Tibial nerve (tissue), 4 donors: ENCODE data around the gene OR2T8. TPM values are rescaled to one million over a fixed set of nuclear protein-coding genes. Genes with fewer than 3 reads are reported as not detected.

ENCODE experiments used
- DNase-seq, 2 donors: peaks; one replicate each; pipeline ENCODE4 v3.0.0-alpha.2; 2019; ENCODE audit warnings: low spot score in 2 of 2
- H3K27ac ChIP-seq, 4 donors: fragments of 200-600 bp; sonication (generic) in 3 of 4; one replicate each; pipeline ENCODE4 v1.5.1; 2017 to 2019; ENCODE audit warnings: mild to moderate bottlenecking in 1 of 4
- H3K27me3 ChIP-seq, 2 donors: fragments of 200-600 bp; sonication (generic) in 1 of 2; one replicate each; pipeline versions ENCODE4 v1.5.1 to v1.6.0; 2017 to 2019
- H3K36me3 ChIP-seq, 3 donors: fragments of 200-600 bp; sonication (generic); one replicate each; pipeline ENCODE4 v1.5.1; 2018 to 2019
- H3K4me1 ChIP-seq, 4 donors: fragments of 200-600 bp; sonication (generic) in 3 of 4; one replicate each; pipeline ENCODE4 v1.5.1; 2017 to 2019
- H3K4me3 ChIP-seq, 4 donors: fragments of 200-600 bp; sonication (generic) in 3 of 4; one replicate each; pipeline ENCODE4 v1.5.1; 2017 to 2019; ENCODE audit warnings: mild to moderate bottlenecking in 1 of 4, moderate library complexity in 1 of 4
- H3K9me3 ChIP-seq, 4 donors: fragments of 200-600 bp; sonication (generic) in 3 of 4; one replicate each; pipeline ENCODE4 v1.5.1; 2017 to 2019
- CTCF ChIP-seq, 5 experiments: fragments of 200-600 bp in 3 of 5; fragments of 450-650 bp in 2 of 5; sonication (generic) in 3 of 5; IDR thresholded peaks; one replicate each; pipeline ENCODE4 v1.5.1; 2016 to 2019; ENCODE audit warnings: antibody characterized with exemption in 5 of 5, mild to moderate bottlenecking in 3 of 5, moderate library complexity in 2 of 5
- EP300 ChIP-seq, 2 donors: sonication (generic); formaldehyde crosslinking; IDR thresholded peaks; one replicate each; pipeline ENCODE4 v1.6.1; 2017; ENCODE audit warnings: antibody characterized with exemption in 2 of 2, mild to moderate bottlenecking in 1 of 2
- POLR2A ChIP-seq, 2 donors: fragments of 450-650 bp; IDR thresholded peaks; one replicate each; pipeline ENCODE4 v1.6.1; 2017; ENCODE audit warnings: antibody characterized with exemption in 2 of 2, mild to moderate bottlenecking in 2 of 2, moderate library complexity in 2 of 2
- WGBS, 2 donors: methylation state at CpG; one replicate each; pipeline ENCODE4 v1.1.5; 2018; 5-methylcytosine and 5-hydroxymethylcytosine counted together
- total RNA-seq, 4 donors: library from RNA; depleted of rRNA; stranded (reverse); fragments of >200 nt; gene quantifications; one replicate each; pipeline ENCODE4 v1.1.0, GENCODE V29; 2016

The OR2T8 gene
- total RNA-seq, 4 donors from 2014 or later: 1.0 TPM; not detected in 3

- Histone ChIP-seq H3K36me3 (no peaks in the 10 kb centered on the region), H3K27ac (no peak overlapping the region), H3K4me1 (no peaks in the 10 kb centered on the region), H3K27me3 (no peaks in the 10 kb centered on the region), H3K4me3 (no peak overlapping the region), H3K9me3 (no peaks in the 10 kb centered on the region)
- 80 to 90% methylated on average over 6 of the region's 6 CpGs for WGBS, 2 donors
- TF ChIP-seq EP300 (IDR thresholded peaks at IDR 0.05) (no peak), POLR2A (IDR thresholded peaks at IDR 0.05) (no peak), CTCF (IDR thresholded peaks at IDR 0.05) (no peak)
- no peak for DNase-seq
Measured at GRCh38 chr1:247904122-247904521, 15.9 kb upstream of the OR2T8 start.

GRCh38 chr1:247905181-247905580 is 14.9 kb upstream of the OR2T8 start:
- no peaks in the 10 kb centered on the region for H3K4me1 ChIP-seq
- H3K27me3 ChIP-seq: no peaks in the 10 kb centered on the region
- H3K9me3 ChIP-seq: no peaks in the 10 kb centered on the region
- no peak overlapping the region for H3K4me3 ChIP-seq
- 78 to 94% methylated on average over 13 of the region's 13 CpGs for WGBS, 2 donors
- no peak overlapping the region for H3K27ac ChIP-seq
- no peak for TF ChIP-seq EP300 (IDR thresholded peaks at IDR 0.05)
- TF ChIP-seq CTCF (IDR thresholded peaks at IDR 0.05): no peak
- no peak for TF ChIP-seq POLR2A (IDR thresholded peaks at IDR 0.05)
- H3K36me3 ChIP-seq: no peaks in the 10 kb centered on the region
- DNase-seq: no peak

GRCh38 chr1:247905910-247906503 is 14.0 kb upstream of the OR2T8 start:
- H3K9me3 ChIP-seq: no peaks in the 10 kb centered on the region
- no peaks in the 10 kb centered on the region for H3K36me3 ChIP-seq
- no peak for DNase-seq
- no peak for TF ChIP-seq POLR2A (IDR thresholded peaks at IDR 0.05)
- TF ChIP-seq CTCF (IDR thresholded peaks at IDR 0.05): no peak
- no peak for TF ChIP-seq EP300 (IDR thresholded peaks at IDR 0.05)
- WGBS, 2 donors: 67 to 81% methylated on average over 9 of the region's 9 CpGs
- peak overlapping the region in 2 of 4 donors; percentile 27 to 37 for H3K4me3 ChIP-seq
- no peaks in the 10 kb centered on the region for H3K4me1 ChIP-seq
- H3K27ac ChIP-seq: peak overlapping the region in 1 of 4 donors; percentile 60
- H3K27me3 ChIP-seq: no peaks in the 10 kb centered on the region

GRCh38 chr1:247906504-247907047 is 13.5 kb upstream of the OR2T8 start:
- 34 to 57% methylated on average over 7 of the region's 7 CpGs for WGBS, 2 donors

More at GRCh38 chr1:247906504-247907047, 13.5 kb upstream of the OR2T8 start:
- Histone ChIP-seq H3K27ac (peak overlapping the region in 1 of 4 donors; percentile 60), H3K36me3 (no peaks in the 10 kb centered on the region), H3K4me3 (peak overlapping the region in 3 of 4 donors; percentile 19 to 37 (median 27)), H3K27me3 (no peaks in the 10 kb centered on the region), H3K4me1 (no peaks in the 10 kb centered on the region), H3K9me3 (no peaks in the 10 kb centered on the region)
- no peak for TF ChIP-seq POLR2A (IDR thresholded peaks at IDR 0.05)
- TF ChIP-seq EP300 (IDR thresholded peaks at IDR 0.05): no peak
- TF ChIP-seq CTCF (IDR thresholded peaks at IDR 0.05): no peak
- DNase-seq: no peak
